ENCODE measurements around the gene ZBTB48.

ZBTB48 gene

GRCh38 chr1:6579374-6580118 lies at the start of gene ZBTB48:
TSS of gene ZBTB48 (plus strand) at chr1:6579994. CDS start at chr1:6580610, 616 bp downstream.
- DNase-seq (ENCODE audit: low read depth): peak; percentile 97
- TF ChIP-seq CTCF (IDR thresholded peaks at IDR 0.05; ENCODE audit: low read length, missing control alignments): no peak

GRCh38 chr1:6530504-6531160 lies 49.2 kb upstream of the ZBTB48 start:
- no peak for DNase-seq (ENCODE audit: low read depth)
- H3K4me3 ChIP-seq (replicated peaks; ENCODE audit: low read depth, low read length): no peak overlapping the region
- TF ChIP-seq CTCF (IDR thresholded peaks at IDR 0.05; ENCODE audit: low read length, missing control alignments): no peak

More at GRCh38 chr1:6579374-6580118, at the start of gene ZBTB48:
- peak within 1 kb of the TSS; percentile 81 for H3K4me3 ChIP-seq (replicated peaks; ENCODE audit: low read depth, low read length)

- no peak overlapping the region for H3K4me3 ChIP-seq (replicated peaks; ENCODE audit: low read depth, low read length)
- DNase-seq (ENCODE audit: low read depth): no peak
- no peak for TF ChIP-seq CTCF (IDR thresholded peaks at IDR 0.05; ENCODE audit: low read length, missing control alignments)
These were observed 47.8 kb upstream of the ZBTB48 start for GRCh38 chr1:6531996-6532395.

GRCh38 chr1:6534248-6534822 lies 45.5 kb upstream of the ZBTB48 start:
- H3K4me3 ChIP-seq (replicated peaks; ENCODE audit: low read depth, low read length): no peak overlapping the region
- no peak for DNase-seq (ENCODE audit: low read depth)
- no peak for TF ChIP-seq CTCF (IDR thresholded peaks at IDR 0.05; ENCODE audit: low read length, missing control alignments)

- TF ChIP-seq CTCF (IDR thresholded peaks at IDR 0.05; ENCODE audit: low read length, missing control alignments): no peak
- DNase-seq (ENCODE audit: low read depth): no peak
- H3K4me3 ChIP-seq (replicated peaks; ENCODE audit: low read depth, low read length): no peak overlapping the region
These were observed 44.6 kb upstream of the ZBTB48 start for GRCh38 chr1:6535214-6535613.

GRCh38 chr1:6536291-6536690 lies 43.5 kb upstream of the ZBTB48 start:
- DNase-seq (ENCODE audit: low read depth): no peak
- no peak overlapping the region for H3K4me3 ChIP-seq (replicated peaks; ENCODE audit: low read depth, low read length)
- no peak for TF ChIP-seq CTCF (IDR thresholded peaks at IDR 0.05; ENCODE audit: low read length, missing control alignments)

Measured in fibroblast of pulmonary artery (primary cell).